HepG2 (cell line): ENCODE results near the gene ATP11A. TPM values are rescaled to one million over a fixed set of nuclear protein-coding genes. Genes with fewer than 3 reads are reported as not detected.

Source experiments
- ATAC-seq: fragments of 200-7000 bp; cut with Tn5 transposase; 3 replicates; pipeline ENCODE4 v1.9.1; 2020; ENCODE audit warnings: mild to moderate bottlenecking, moderate library complexity
- BruUV-seq: library from RNA; stranded (reverse); fragments of 400-500 nt; replicated peaks from 2 replicates; lab custom pipeline; 2021; lab: Mats Ljungman, UMichigan
- CTCF ChIA-PET: fragments of 300-600 bp; formaldehyde crosslinking; extraction: SDS; loops from one replicate; lab custom pipeline; 2021; ENCODE audit warnings: low total read pairs, inconsistent platforms, low intra/inter-chr PET ratio; lab: Yijun Ruan, JAX
- POLR2A ChIA-PET: fragments of 350-600 bp; sonication (Branson Sonifier 250); formaldehyde crosslinking; loops from one replicate; lab custom pipeline; 2020; ENCODE audit warnings: antibody characterized with exemption, inconsistent platforms; lab: Yijun Ruan, JAX
- DNase-seq: peaks from one replicate; pipeline ENCODE4 v3.0.0-alpha.2; 2015; ENCODE audit warnings: low spot score
- FAIRE-seq: peaks from 3 replicates; lab custom pipeline; 2011; peaks lifted over from hg19 to GRCh38; lab: Jason Lieb, UNC
- H2AFZ ChIP-seq: one replicate; pipeline ENCODE4 v1.6.1; 2011; ENCODE audit warnings: low read length, inconsistent platforms
- H3K27ac ChIP-seq: fragments of 300-600 bp; 3 replicates; pipeline ENCODE4 v1.8.0; 2011; ENCODE audit warnings: mixed run types, mild to moderate bottlenecking, mixed read lengths, low read length, inconsistent platforms; ENCODE audit not compliant: insufficient read depth; ENCODE audit errors: extremely low read length
- H3K27me3 ChIP-seq, 2 experiments: fragments of 200-600 bp in 1 of 2; 2 replicates in 1 of 2; 3 replicates in 1 of 2; pipeline versions ENCODE4 v1.6.0 to v1.8.0; 2011; ENCODE audit warnings: low read length in 2 of 2, mild to moderate bottlenecking in 2 of 2, moderate library complexity in 2 of 2, inconsistent platforms in 1 of 2; ENCODE audit not compliant: insufficient read depth in 2 of 2, control insufficient read depth in 1 of 2
- H3K36me3 ChIP-seq, 2 experiments: fragments of 200-600 bp in 1 of 2; replicated peaks in 1 of 2; 2 replicates in 1 of 2; 3 replicates in 1 of 2; pipeline versions ENCODE4 v1.5.1 to v1.8.0; 2011; ENCODE audit warnings: low read length in 2 of 2, inconsistent platforms in 1 of 2; ENCODE audit not compliant: insufficient read depth in 2 of 2, control insufficient read depth in 1 of 2
- H3K4me1 ChIP-seq: 2 replicates; pipeline ENCODE4 v1.5.1; 2012; ENCODE audit warnings: low read length, inconsistent platforms; ENCODE audit not compliant: insufficient read depth
- H3K4me2 ChIP-seq: 2 replicates; pipeline ENCODE4 v1.6.0; 2011; ENCODE audit warnings: low read depth, low read length, inconsistent platforms
- H3K4me3 ChIP-seq, 3 experiments: fragments of 200-600 bp in 1 of 3; sonication (generic), shearing (Covaris generic) in 1 of 3; replicated peaks in 1 of 3; 2 replicates each; pipeline ENCODE4 v1.5.1; 2011 to 2016; ENCODE audit warnings: low read length in 3 of 3, inconsistent platforms in 2 of 3, low read depth in 2 of 3, mild to moderate bottlenecking in 2 of 3, control low read depth in 1 of 3, mixed read lengths in 1 of 3; ENCODE audit not compliant: insufficient read depth in 1 of 3
- H3K79me2 ChIP-seq: one replicate; pipeline ENCODE4 v1.6.1; 2011; ENCODE audit warnings: low read length, inconsistent platforms; ENCODE audit not compliant: insufficient read depth
- H3K9ac ChIP-seq: 2 replicates; pipeline ENCODE4 v1.6.0; 2011; ENCODE audit warnings: mild to moderate bottlenecking, low read depth, low read length, inconsistent platforms; ENCODE audit not compliant: insufficient read depth
- H3K9me3 ChIP-seq: 2 replicates; pipeline ENCODE4 v1.5.1; 2012; ENCODE audit warnings: mild to moderate bottlenecking, low read length
- H4K20me1 ChIP-seq: 2 replicates; pipeline ENCODE4 v1.6.0; 2011; ENCODE audit warnings: inconsistent platforms, mild to moderate bottlenecking, low read length, moderate library complexity; ENCODE audit not compliant: insufficient read depth
- ATF2 ChIP-seq: sonication (generic); formaldehyde crosslinking; IDR thresholded peaks from 2 replicates; pipeline ENCODE4 v1.4.0; 2020; ENCODE audit warnings: missing genetic modification reagents
- GPN1 ChIP-seq: sonication (generic); formaldehyde crosslinking; IDR thresholded peaks from 2 replicates; pipeline ENCODE4 v1.5.1; 2020; ENCODE audit warnings: missing genetic modification reagents, borderline replicate concordance
- HDAC6 ChIP-seq: fragments of 200-600 bp; sonication (generic); IDR thresholded peaks from 2 replicates; pipeline ENCODE4 v1.7.0; 2017; ENCODE audit warnings: mild to moderate bottlenecking, antibody characterized with exemption, low read length, low read depth
- IRF2 ChIP-seq: IDR thresholded peaks from 2 replicates; pipeline ENCODE4 v1.6.1; 2018; ENCODE audit warnings: missing genetic modification reagents, missing compliant biosample characterization
- KLF15 ChIP-seq: sonication (generic); formaldehyde crosslinking; IDR thresholded peaks from 2 replicates; pipeline ENCODE4 v1.8.1; 2023; ENCODE audit warnings: borderline replicate concordance, mild to moderate bottlenecking, inconsistent platforms, missing genetic modification reagents, mixed read lengths
- MATR3 ChIP-seq: sonication (generic); formaldehyde crosslinking; IDR thresholded peaks from 2 replicates; pipeline ENCODE4 v1.4.0; 2020; ENCODE audit warnings: missing genetic modification reagents
- MTF1 ChIP-seq: sonication (generic); formaldehyde crosslinking; IDR thresholded peaks from 2 replicates; pipeline ENCODE4 v1.5.0; 2020; ENCODE audit warnings: missing genetic modification reagents
- NFIC ChIP-seq: IDR thresholded peaks from 2 replicates; pipeline ENCODE4 v1.6.1; 2012; ENCODE audit warnings: mild to moderate bottlenecking, low read length, inconsistent platforms
- PHB2 ChIP-seq: fragments of 450-650 bp; IDR thresholded peaks from 2 replicates; pipeline ENCODE4 v1.6.1; 2018; ENCODE audit not compliant: partially characterized antibody
- TARDBP ChIP-seq: sonication (generic); formaldehyde crosslinking; IDR thresholded peaks from 2 replicates; pipeline ENCODE4 v1.8.0; 2022; ENCODE audit warnings: mild to moderate bottlenecking, missing genetic modification reagents
- TCF7L2 ChIP-seq: IDR thresholded peaks from 2 replicates; pipeline ENCODE4 v1.6.1; 2011; ENCODE audit warnings: mild to moderate bottlenecking, low read depth, low read length, moderate library complexity
- TFDP1 ChIP-seq: IDR thresholded peaks from 2 replicates; pipeline ENCODE4 v1.6.1; 2016; ENCODE audit warnings: missing compliant biosample characterization, missing genetic modification reagents, borderline replicate concordance
- TP53 ChIP-seq: sonication (generic); formaldehyde crosslinking; conservative IDR thresholded peaks from 2 replicates; pipeline ENCODE4 v1.4.0; 2020; ENCODE audit warnings: missing genetic modification reagents
- ZBTB26 ChIP-seq: IDR thresholded peaks from 2 replicates; pipeline ENCODE4 v1.6.1; 2016; ENCODE audit warnings: missing compliant biosample characterization, missing genetic modification reagents, borderline replicate concordance
- ZBTB43 ChIP-seq: sonication (generic); formaldehyde crosslinking; conservative IDR thresholded peaks from 2 replicates; pipeline ENCODE4 v1.4.0; 2020; ENCODE audit warnings: missing genetic modification reagents
- ZNF564 ChIP-seq: sonication (generic); formaldehyde crosslinking; IDR thresholded peaks from 2 replicates; pipeline ENCODE4 v1.8.1; 2023; ENCODE audit warnings: mild to moderate bottlenecking, missing genetic modification reagents
- ZNF678 ChIP-seq: sonication (generic); formaldehyde crosslinking; IDR thresholded peaks from 2 replicates; pipeline ENCODE4 v1.4.0; 2020; ENCODE audit warnings: mild to moderate bottlenecking, missing genetic modification reagents
- ZNF776 ChIP-seq: sonication (generic); formaldehyde crosslinking; IDR thresholded peaks from 2 replicates; pipeline ENCODE4 v1.4.0; 2020; ENCODE audit warnings: mild to moderate bottlenecking, missing genetic modification reagents
- ZNF891 ChIP-seq: sonication (generic); formaldehyde crosslinking; IDR thresholded peaks from 2 replicates; pipeline ENCODE4 v1.5.0; 2020; ENCODE audit warnings: mild to moderate bottlenecking, missing genetic modification reagents
- WGBS: methylation state at CpG from one replicate; pipeline ENCODE4 v1.1.6; 2017; ENCODE audit warnings: low lambda C conversion rate; 5-methylcytosine and 5-hydroxymethylcytosine counted together
- in situ Hi-C: cut with HindIII; loops from 2 replicates; pipeline ENCODE4 v1.10.0; 2017; ENCODE audit warnings: low pct_unique_long_range_greater_than_20kb; ENCODE audit not compliant: extremely low pct_ligation_motif_present
- intact Hi-C: fragments of 100-400 bp; cut with micrococcal nuclease; formaldehyde crosslinking; loops from one replicate; pipeline ENCODE4 v1.10.0; 2022; ENCODE audit not compliant: unreplicated experiment
- polyA plus RNA-seq, 8 experiments: library from polyadenylated mRNA; depleted of rRNA in 3 of 8; stranded (reverse) in 7 of 8; unstranded in 1 of 8; fragments of >200 nt; fragmentation: Illumina TruSeq in 4 of 8; extraction: Trizol in 4 of 8; gene quantifications; 2 replicates each; pipeline versions ENCODE4 v1.2.1 to v1.2.3, GENCODE V29; 2011 to 2016; ENCODE audit warnings: low read depth in 4 of 8, missing spikeins in 1 of 8, mixed read lengths in 1 of 8; ENCODE audit not compliant: insufficient read depth in 1 of 8
- total RNA-seq, 5 experiments: library from RNA; depleted of rRNA; stranded (reverse); fragments of >200 nt; fragmentation: Illumina TruSeq; extraction: Trizol; gene quantifications; 2 replicates each; pipeline ENCODE4 v1.2.3, GENCODE V29; 2016; ENCODE audit warnings: low read depth in 1 of 5
- TF ChIP-seq, protein P1 (sequence below): IDR thresholded peaks from 2 replicates; pipeline ENCODE4 v1.6.1; 2016; ENCODE audit warnings: mild to moderate bottlenecking

The ATP11A gene
- total and polyA plus RNA-seq, 2 of the 13 experiments (the other 11 are each of a cell fraction or from before 2014, with no cell fraction given), result 18.4 to 20.1 TPM

DNA sequence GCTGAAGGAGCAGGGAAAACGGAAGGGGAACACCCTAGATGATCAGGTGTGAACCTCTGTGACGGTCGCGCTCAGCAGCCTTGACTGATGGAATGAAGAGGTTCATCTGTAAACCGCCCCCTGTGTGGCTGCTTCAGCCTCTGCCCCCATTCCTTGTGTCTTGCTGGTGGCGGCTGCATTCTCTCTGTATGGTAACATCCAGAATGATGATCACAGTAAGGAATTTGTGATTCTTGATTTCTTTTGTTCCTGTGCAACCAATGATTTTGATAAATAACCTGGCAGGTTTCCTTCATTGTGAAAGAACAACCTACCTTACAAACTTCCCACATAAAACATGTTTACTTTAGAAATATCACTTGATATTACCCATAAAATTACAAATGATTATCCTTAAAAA lies 160.4 kb downstream of the ATP11A start:
- no peaks in the 10 kb centered on the region; the same call in 1 of the 2 replicates for H4K20me1 ChIP-seq
- no TSS peak for BruUV-seq
- H3K9me3 ChIP-seq, result no peaks in the 10 kb centered on the region; the same call in 1 of the 2 replicates
- no peak for FAIRE-seq
- no peak overlapping the region for H2AFZ ChIP-seq
- intact Hi-C loops, result no loop called here
- no peaks in the 10 kb centered on the region for H3K27me3 ChIP-seq
- in situ Hi-C loops, result no loop called here
- H3K79me2 ChIP-seq, result no peaks in the 10 kb centered on the region
- ChIA-PET CTCF (no interaction called here), POLR2A (no interaction called here)
- no peaks in the 10 kb centered on the region for H3K4me1 ChIP-seq
- H3K27ac ChIP-seq, result no peak overlapping the region
- no peak overlapping the region for H3K4me3 ChIP-seq
- H3K9ac ChIP-seq, result no peak overlapping the region
- no peak overlapping the region for H3K4me2 ChIP-seq
- no peak for ATAC-seq
- 100% methylated on average over 6 of the region's 6 CpGs for WGBS
- peaks cover 31 to 84% of the 10 kb centered on the region in 2 experiments for H3K36me3 ChIP-seq
- TF ChIP-seq TARDBP (CRISPR knock-in tag), result no peak
- no peak for TF ChIP-seq MATR3 (CRISPR knock-in tag)
- TF ChIP-seq ZNF891, result no peak
- TF ChIP-seq HDAC6, result no peak
- no peak for TF ChIP-seq PHB2
- TF ChIP-seq TCF7L2, result no peak
- TF ChIP-seq ZBTB43 (CRISPR knock-in tag), result no peak
- TF ChIP-seq KLF15 (CRISPR knock-in tag), result no peak
- no peak for TF ChIP-seq ZNF678 (CRISPR knock-in tag)
- no peak for TF ChIP-seq MTF1 (CRISPR knock-in tag)
- no peak for TF ChIP-seq TP53 (CRISPR knock-in tag)
- no peak for TF ChIP-seq IRF2
- no peak for TF ChIP-seq GPN1 (CRISPR knock-in tag)
- TF ChIP-seq ZBTB26 (CRISPR knock-in tag), result no peak
- TF ChIP-seq ATF2 (CRISPR knock-in tag), result no peak
- TF ChIP-seq ZNF776, result no peak
- no peak for TF ChIP-seq TFDP1 (CRISPR knock-in tag)
- TF ChIP-seq ZNF564 (CRISPR knock-in tag), result no peak
- TF ChIP-seq, protein P1, sequence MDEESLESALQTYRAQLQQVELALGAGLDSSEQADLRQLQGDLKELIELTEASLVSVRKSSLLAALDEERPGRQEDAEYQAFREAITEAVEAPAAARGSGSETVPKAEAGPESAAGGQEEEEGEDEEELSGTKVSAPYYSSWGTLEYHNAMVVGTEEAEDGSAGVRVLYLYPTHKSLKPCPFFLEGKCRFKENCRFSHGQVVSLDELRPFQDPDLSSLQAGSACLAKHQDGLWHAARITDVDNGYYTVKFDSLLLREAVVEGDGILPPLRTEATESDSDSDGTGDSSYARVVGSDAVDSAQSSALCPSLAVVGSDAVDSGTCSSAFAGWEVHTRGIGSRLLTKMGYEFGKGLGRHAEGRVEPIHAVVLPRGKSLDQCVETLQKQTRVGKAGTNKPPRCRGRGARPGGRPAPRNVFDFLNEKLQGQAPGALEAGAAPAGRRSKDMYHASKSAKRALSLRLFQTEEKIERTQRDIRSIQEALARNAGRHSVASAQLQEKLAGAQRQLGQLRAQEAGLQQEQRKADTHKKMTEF, result no peak
- no peak for TF ChIP-seq NFIC
- TF ChIP-seq, all 625 proteins: peak for 0
- no peak for DNase-seq
